ENCODE measurements around the gene PLA2G6. TPM values are rescaled to one million over a fixed set of nuclear protein-coding genes. Genes with fewer than 3 reads are reported as not detected.

Gene PLA2G6
- total RNA-seq, 1 experiment from 2014 or later = 29.9 TPM

- ATAC-seq (no peak), DNase-seq (ENCODE audit: low spot score) (no peak)
- CTCF ChIA-PET = interaction anchor here (0.6 to 14.3 kb wide), 6 partner anchors 9 to 88 kb away, joined by 3 to 183 read pairs (median 4); no protein-coding TSS in a partner anchor
- Mint-ChIP-seq H3K36me3 (no peaks in the 10 kb centered on the region), H3K27me3 (ENCODE audit: low read depth) (peaks cover 24% of the 10 kb centered on the region), H3K4me1 (peaks cover 7% of the 10 kb centered on the region), H3K9me3 (no peaks in the 10 kb centered on the region), H3K4me3 (no peak within 1 kb of the TSS), H3K27ac (no peak within 1 kb of the TSS)
- TF ChIP-seq ERG (CRISPR knock-in tag; IDR thresholded peaks at IDR 0.05) (no peak), ZNF317 (CRISPR knock-in tag; IDR thresholded peaks at IDR 0.05; ENCODE audit: borderline replicate concordance, low read depth) (no peak), ZNF532 (CRISPR knock-in tag; IDR thresholded peaks at IDR 0.05; ENCODE audit: borderline replicate concordance) (no peak)
- POLR2A ChIA-PET = no interaction called here
Measured at GRCh38 chr22:38083931-38084631, 97.5 kb downstream of the PLA2G6 start, which contains the start of gene SLC16A8. Gene SLC16A8 (minus strand): TSS chr22:38084184. CDS start chr22:38082873, 1,311 bp downstream.

DNA sequence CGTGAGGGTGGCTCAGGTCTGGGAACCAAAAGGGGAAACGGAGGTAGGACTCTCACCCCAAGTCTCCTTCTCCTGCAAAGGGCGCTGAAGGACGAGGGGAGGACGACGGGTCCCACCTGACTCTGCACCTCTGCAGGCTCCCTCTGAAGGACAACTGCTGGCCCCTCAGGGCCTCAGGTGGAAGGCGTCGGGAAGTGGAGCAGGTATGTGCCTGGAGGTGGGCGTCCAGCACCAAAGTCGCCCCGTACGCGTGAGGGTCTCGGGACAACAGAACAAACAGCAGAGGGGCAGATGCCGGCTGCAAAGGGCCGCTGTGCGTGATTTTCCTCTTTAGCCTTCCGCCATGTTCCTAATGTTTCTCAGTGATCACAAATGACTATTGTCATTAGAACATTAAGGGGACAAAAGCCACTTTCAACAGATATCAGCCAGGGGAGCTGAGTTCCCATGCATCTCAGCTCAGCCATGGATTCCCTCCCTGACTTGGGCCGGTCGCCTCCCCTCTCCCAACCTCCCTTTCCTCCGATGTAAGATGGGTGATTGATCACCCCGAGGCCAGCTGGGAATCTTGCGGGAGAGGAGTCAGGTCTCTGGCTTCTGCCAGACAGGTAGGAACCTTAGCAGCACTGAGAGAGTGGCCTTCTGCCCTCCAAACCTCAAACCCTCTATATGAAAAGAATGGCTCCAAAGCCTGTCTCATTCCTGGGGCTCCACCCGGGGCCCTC, 98.5 kb downstream of the PLA2G6 start:
- Mint-ChIP-seq H3K4me3 (no peak overlapping the region), H3K9me3 (no peaks in the 10 kb centered on the region), H3K27ac (no peak overlapping the region), H3K36me3 (no peaks in the 10 kb centered on the region), H3K27me3 (ENCODE audit: low read depth) (peaks cover 24% of the 10 kb centered on the region), H3K4me1 (peaks cover 4% of the 10 kb centered on the region)
- TF ChIP-seq, protein P1, sequence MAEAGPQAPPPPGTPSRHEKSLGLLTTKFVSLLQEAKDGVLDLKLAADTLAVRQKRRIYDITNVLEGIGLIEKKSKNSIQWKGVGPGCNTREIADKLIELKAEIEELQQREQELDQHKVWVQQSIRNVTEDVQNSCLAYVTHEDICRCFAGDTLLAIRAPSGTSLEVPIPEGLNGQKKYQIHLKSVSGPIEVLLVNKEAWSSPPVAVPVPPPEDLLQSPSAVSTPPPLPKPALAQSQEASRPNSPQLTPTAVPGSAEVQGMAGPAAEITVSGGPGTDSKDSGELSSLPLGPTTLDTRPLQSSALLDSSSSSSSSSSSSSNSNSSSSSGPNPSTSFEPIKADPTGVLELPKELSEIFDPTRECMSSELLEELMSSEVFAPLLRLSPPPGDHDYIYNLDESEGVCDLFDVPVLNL (CRISPR knock-in tag; IDR thresholded peaks at IDR 0.05; ENCODE audit: borderline replicate concordance, low read depth) = no peak
- TF ChIP-seq ELF4 (CRISPR knock-in tag; IDR thresholded peaks at IDR 0.05; ENCODE audit: low read depth) = no peak
- no peak for TF ChIP-seq PRRX2 (CRISPR knock-in tag; IDR thresholded peaks at IDR 0.05)
- no peak for TF ChIP-seq CDX4 (CRISPR knock-in tag; IDR thresholded peaks at IDR 0.05; ENCODE audit: borderline replicate concordance)
- TF ChIP-seq IRF2 (CRISPR knock-in tag; IDR thresholded peaks at IDR 0.05; ENCODE audit: borderline replicate concordance, low read depth) = no peak
- TF ChIP-seq ZBTB43 (CRISPR knock-in tag; IDR thresholded peaks at IDR 0.05) = no peak
- DNase-seq (ENCODE audit: low spot score) (no peak), ATAC-seq (no peak)
- POLR2A ChIA-PET = no interaction called here
- CTCF ChIA-PET = interaction anchor here (1.1 to 14.3 kb wide), 5 partner anchors 9 to 62 kb away, joined by 3 to 183 read pairs (median 5); no protein-coding TSS in a partner anchor
